HEK293 (cell line): ENCODE data around the gene TPGS1.

ENCODE experiments used
- CTCF ChIA-PET: fragments of 350-600 bp; formaldehyde crosslinking; extraction: SDS; loops from one replicate; lab custom pipeline; 2021; ENCODE audit warnings: antibody characterized with exemption; lab: Yijun Ruan, JAX
- POLR2A ChIA-PET: fragments of 300-600 bp; formaldehyde crosslinking; extraction: SDS; loops from one replicate; lab custom pipeline; 2020; ENCODE audit warnings: antibody characterized with exemption, inconsistent platforms; lab: Yijun Ruan, JAX
- H3K27ac ChIP-seq: fragments of 200-500 bp; sonication (Bioruptor generic); 2 replicates; pipeline ENCODE4 v1.5.1; 2014; ENCODE audit warnings: low read depth, low read length, control low read depth, inconsistent platforms; ENCODE audit errors: extremely low read depth
- H3K36me3 ChIP-seq, 2 experiments: fragments of 200-500 bp in 1 of 2; sonication (Bioruptor generic) in 1 of 2; 1 replicate in 1 of 2; 2 replicates in 1 of 2; pipeline ENCODE4 v1.5.1; 2014 to 2017; ENCODE audit warnings: inconsistent platforms in 2 of 2, low read length in 2 of 2; ENCODE audit not compliant: control insufficient read depth in 2 of 2, insufficient read depth in 1 of 2
- H3K4me1 ChIP-seq: fragments of 200-500 bp; sonication (Bioruptor generic); 2 replicates; pipeline ENCODE4 v1.5.1; 2014; ENCODE audit warnings: mild to moderate bottlenecking, low read length, inconsistent platforms; ENCODE audit not compliant: control insufficient read depth, insufficient read depth
- H3K4me3 ChIP-seq: 2 replicates; pipeline ENCODE4 v1.5.1; 2011; ENCODE audit warnings: low read depth, mild to moderate bottlenecking, control low read depth, low read length, moderate library complexity
- H3K9me3 ChIP-seq: fragments of 200-500 bp; sonication (Bioruptor generic); 2 replicates; pipeline ENCODE4 v1.5.1; 2014; ENCODE audit warnings: low read depth, low read length, inconsistent platforms; ENCODE audit not compliant: control insufficient read depth, insufficient read depth
- AEBP2 ChIP-seq: fragments of 450-650 bp; formaldehyde crosslinking; IDR thresholded peaks from 2 replicates; pipeline ENCODE4 v1.5.1; 2016; ENCODE audit warnings: missing biosample characterization, missing genetic modification characterization, borderline replicate concordance
- KLF16 ChIP-seq: fragments of 450-650 bp; formaldehyde crosslinking; IDR thresholded peaks from 2 replicates; pipeline ENCODE4 v1.5.1; 2017; ENCODE audit warnings: missing biosample characterization, missing genetic modification characterization
- KLF7 ChIP-seq: fragments of 450-650 bp; formaldehyde crosslinking; IDR thresholded peaks from 2 replicates; pipeline ENCODE4 v1.5.1; 2016; ENCODE audit warnings: missing biosample characterization, missing genetic modification characterization, borderline replicate concordance
- MYNN ChIP-seq: fragments of 450-650 bp; formaldehyde crosslinking; IDR thresholded peaks from 2 replicates; pipeline ENCODE4 v1.5.1; 2016; ENCODE audit warnings: missing biosample characterization, missing genetic modification characterization, borderline replicate concordance
- YY1 ChIP-seq: fragments of 450-650 bp; formaldehyde crosslinking; IDR thresholded peaks from 2 replicates; pipeline ENCODE4 v1.5.1; 2018; ENCODE audit warnings: missing biosample characterization, missing genetic modification characterization
- YY2 ChIP-seq: fragments of 450-650 bp; formaldehyde crosslinking; IDR thresholded peaks from 2 replicates; pipeline ENCODE4 v1.5.1; 2016; ENCODE audit warnings: missing biosample characterization, missing genetic modification characterization
- ZBTB1 ChIP-seq: fragments of 450-650 bp; formaldehyde crosslinking; IDR thresholded peaks from 2 replicates; pipeline ENCODE4 v1.5.1; 2016; ENCODE audit warnings: missing biosample characterization, missing genetic modification characterization
- ZBTB48 ChIP-seq: fragments of 450-650 bp; formaldehyde crosslinking; IDR thresholded peaks from 2 replicates; pipeline ENCODE4 v1.5.1; 2016; ENCODE audit warnings: missing biosample characterization, missing genetic modification characterization
- ZIC2 ChIP-seq: fragments of 450-650 bp; formaldehyde crosslinking; IDR thresholded peaks from 2 replicates; pipeline ENCODE4 v1.5.1; 2016; ENCODE audit warnings: missing biosample characterization, missing genetic modification characterization
- ZNF157 ChIP-seq: fragments of 450-650 bp; formaldehyde crosslinking; IDR thresholded peaks from 2 replicates; pipeline ENCODE4 v1.5.1; 2016; ENCODE audit warnings: missing biosample characterization, missing genetic modification characterization
- ZNF169 ChIP-seq: fragments of 450-650 bp; formaldehyde crosslinking; IDR thresholded peaks from 2 replicates; pipeline ENCODE4 v1.5.1; 2016; ENCODE audit warnings: missing biosample characterization, missing genetic modification characterization
- ZNF202 ChIP-seq: fragments of 450-650 bp; formaldehyde crosslinking; IDR thresholded peaks from 2 replicates; pipeline ENCODE4 v1.5.1; 2016; ENCODE audit warnings: missing biosample characterization, missing genetic modification characterization, borderline replicate concordance
- ZNF221 ChIP-seq: fragments of 450-650 bp; formaldehyde crosslinking; IDR thresholded peaks from 2 replicates; pipeline ENCODE4 v1.5.1; 2017; ENCODE audit warnings: missing biosample characterization, missing genetic modification characterization, borderline replicate concordance
- ZNF274 ChIP-seq, 2 experiments: fragments of 200-500 bp in 1 of 2; fragments of 450-650 bp in 1 of 2; sonication (Bioruptor generic) in 1 of 2; formaldehyde crosslinking in 1 of 2; IDR thresholded peaks; 2 replicates each; pipeline versions ENCODE4 v1.5.1 to v1.6.1; 2014 to 2016; ENCODE audit warnings: borderline replicate concordance in 1 of 2, inconsistent platforms in 1 of 2, low read length in 1 of 2, missing biosample characterization in 1 of 2, missing genetic modification characterization in 1 of 2
- ZNF292 ChIP-seq: fragments of 450-650 bp; formaldehyde crosslinking; IDR thresholded peaks from 2 replicates; pipeline ENCODE4 v1.5.1; 2016; ENCODE audit warnings: low read depth, missing biosample characterization, missing genetic modification characterization, borderline replicate concordance
- ZNF302 ChIP-seq: fragments of 450-650 bp; formaldehyde crosslinking; IDR thresholded peaks from 2 replicates; pipeline ENCODE4 v1.5.1; 2016; ENCODE audit warnings: missing biosample characterization, missing genetic modification characterization, low read depth
- ZNF350 ChIP-seq: fragments of 450-650 bp; formaldehyde crosslinking; IDR thresholded peaks from 2 replicates; pipeline ENCODE4 v1.5.0; 2017; ENCODE audit warnings: missing biosample characterization, mild to moderate bottlenecking, missing genetic modification characterization
- ZNF544 ChIP-seq: fragments of 450-650 bp; formaldehyde crosslinking; IDR thresholded peaks from 2 replicates; pipeline ENCODE4 v1.5.0; 2017; ENCODE audit warnings: missing biosample characterization, missing genetic modification characterization
- ZNF624 ChIP-seq: fragments of 450-650 bp; formaldehyde crosslinking; IDR thresholded peaks from 2 replicates; pipeline ENCODE4 v1.5.1; 2017; ENCODE audit warnings: missing biosample characterization, missing genetic modification characterization
- ZNF830 ChIP-seq: fragments of 450-650 bp; IDR thresholded peaks from 2 replicates; pipeline ENCODE4 v1.5.0; 2018; ENCODE audit warnings: missing biosample characterization, missing genetic modification characterization, low read depth, mild to moderate bottlenecking, moderate library complexity
- ZSCAN5A ChIP-seq: fragments of 450-650 bp; formaldehyde crosslinking; IDR thresholded peaks from 2 replicates; pipeline ENCODE4 v1.5.1; 2016; ENCODE audit warnings: missing biosample characterization, missing genetic modification characterization
- TF ChIP-seq, protein P1 (sequence below): fragments of 450-650 bp; formaldehyde crosslinking; IDR thresholded peaks from 2 replicates; pipeline ENCODE4 v1.5.1; 2016; ENCODE audit warnings: missing biosample characterization, missing genetic modification characterization
- TF ChIP-seq, protein P2 (sequence below): fragments of 450-650 bp; formaldehyde crosslinking; IDR thresholded peaks from 2 replicates; pipeline ENCODE4 v1.5.1; 2016; ENCODE audit warnings: missing biosample characterization, missing genetic modification characterization
- TF ChIP-seq, protein P3 (sequence below): fragments of 450-650 bp; formaldehyde crosslinking; IDR thresholded peaks from 2 replicates; pipeline ENCODE4 v1.5.1; 2016; ENCODE audit warnings: missing biosample characterization, missing genetic modification characterization

TPGS1 gene

DNA sequence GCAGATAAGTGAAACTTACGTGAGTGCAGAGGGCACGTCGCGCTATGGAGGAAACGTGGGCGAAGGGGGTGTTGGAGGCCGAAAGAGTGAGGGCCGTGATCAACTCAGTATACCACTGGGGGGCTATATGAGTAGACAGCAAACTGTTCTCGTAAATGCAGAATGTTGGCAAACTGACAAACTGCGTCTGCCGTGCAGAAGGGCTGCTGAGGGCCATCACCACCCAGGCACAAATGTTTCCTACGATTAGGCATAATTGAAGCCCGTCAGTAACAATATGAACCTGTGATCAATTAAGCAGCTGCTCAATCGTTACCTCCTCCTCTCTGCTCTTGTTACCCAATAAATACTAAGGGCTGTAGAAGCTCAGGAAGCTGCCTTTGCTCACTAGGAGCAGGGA lies 28.3 kb upstream of the TPGS1 start (continued):
- TF ChIP-seq, protein P1, sequence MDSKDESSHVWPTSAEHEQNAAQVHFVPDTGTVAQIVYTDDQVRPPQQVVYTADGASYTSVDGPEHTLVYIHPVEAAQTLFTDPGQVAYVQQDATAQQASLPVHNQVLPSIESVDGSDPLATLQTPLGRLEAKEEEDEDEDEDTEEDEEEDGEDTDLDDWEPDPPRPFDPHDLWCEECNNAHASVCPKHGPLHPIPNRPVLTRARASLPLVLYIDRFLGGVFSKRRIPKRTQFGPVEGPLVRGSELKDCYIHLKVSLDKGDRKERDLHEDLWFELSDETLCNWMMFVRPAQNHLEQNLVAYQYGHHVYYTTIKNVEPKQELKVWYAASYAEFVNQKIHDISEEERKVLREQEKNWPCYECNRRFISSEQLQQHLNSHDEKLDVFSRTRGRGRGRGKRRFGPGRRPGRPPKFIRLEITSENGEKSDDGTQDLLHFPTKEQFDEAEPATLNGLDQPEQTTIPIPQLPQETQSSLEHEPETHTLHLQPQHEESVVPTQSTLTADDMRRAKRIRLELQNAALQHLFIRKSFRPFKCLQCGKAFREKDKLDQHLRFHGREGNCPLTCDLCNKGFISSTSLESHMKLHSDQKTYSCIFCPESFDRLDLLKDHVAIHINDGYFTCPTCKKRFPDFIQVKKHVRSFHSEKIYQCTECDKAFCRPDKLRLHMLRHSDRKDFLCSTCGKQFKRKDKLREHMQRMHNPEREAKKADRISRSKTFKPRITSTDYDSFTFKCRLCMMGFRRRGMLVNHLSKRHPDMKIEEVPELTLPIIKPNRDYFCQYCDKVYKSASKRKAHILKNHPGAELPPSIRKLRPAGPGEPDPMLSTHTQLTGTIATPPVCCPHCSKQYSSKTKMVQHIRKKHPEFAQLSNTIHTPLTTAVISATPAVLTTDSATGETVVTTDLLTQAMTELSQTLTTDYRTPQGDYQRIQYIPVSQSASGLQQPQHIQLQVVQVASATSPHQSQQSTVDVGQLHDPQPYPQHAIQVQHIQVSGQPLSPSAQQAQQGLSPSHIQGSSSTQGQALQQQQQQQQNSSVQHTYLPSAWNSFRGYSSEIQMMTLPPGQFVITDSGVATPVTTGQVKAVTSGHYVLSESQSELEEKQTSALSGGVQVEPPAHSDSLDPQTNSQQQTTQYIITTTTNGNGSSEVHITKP (tag by site-specific recombination), result no peak
- TF ChIP-seq, protein P2, sequence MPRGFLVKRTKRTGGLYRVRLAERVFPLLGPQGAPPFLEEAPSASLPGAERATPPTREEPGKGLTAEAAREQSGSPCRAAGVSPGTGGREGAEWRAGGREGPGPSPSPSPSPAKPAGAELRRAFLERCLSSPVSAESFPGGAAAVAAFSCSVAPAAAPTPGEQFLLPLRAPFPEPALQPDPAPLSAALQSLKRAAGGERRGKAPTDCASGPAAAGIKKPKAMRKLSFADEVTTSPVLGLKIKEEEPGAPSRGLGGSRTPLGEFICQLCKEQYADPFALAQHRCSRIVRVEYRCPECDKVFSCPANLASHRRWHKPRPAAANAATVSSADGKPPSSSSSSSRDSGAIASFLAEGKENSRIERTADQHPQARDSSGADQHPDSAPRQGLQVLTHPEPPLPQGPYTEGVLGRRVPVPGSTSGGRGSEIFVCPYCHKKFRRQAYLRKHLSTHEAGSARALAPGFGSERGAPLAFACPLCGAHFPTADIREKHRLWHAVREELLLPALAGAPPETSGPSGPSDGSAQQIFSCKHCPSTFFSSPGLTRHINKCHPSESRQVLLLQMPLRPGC, result no peak
- TF ChIP-seq ZNF221, result no peak

DNA sequence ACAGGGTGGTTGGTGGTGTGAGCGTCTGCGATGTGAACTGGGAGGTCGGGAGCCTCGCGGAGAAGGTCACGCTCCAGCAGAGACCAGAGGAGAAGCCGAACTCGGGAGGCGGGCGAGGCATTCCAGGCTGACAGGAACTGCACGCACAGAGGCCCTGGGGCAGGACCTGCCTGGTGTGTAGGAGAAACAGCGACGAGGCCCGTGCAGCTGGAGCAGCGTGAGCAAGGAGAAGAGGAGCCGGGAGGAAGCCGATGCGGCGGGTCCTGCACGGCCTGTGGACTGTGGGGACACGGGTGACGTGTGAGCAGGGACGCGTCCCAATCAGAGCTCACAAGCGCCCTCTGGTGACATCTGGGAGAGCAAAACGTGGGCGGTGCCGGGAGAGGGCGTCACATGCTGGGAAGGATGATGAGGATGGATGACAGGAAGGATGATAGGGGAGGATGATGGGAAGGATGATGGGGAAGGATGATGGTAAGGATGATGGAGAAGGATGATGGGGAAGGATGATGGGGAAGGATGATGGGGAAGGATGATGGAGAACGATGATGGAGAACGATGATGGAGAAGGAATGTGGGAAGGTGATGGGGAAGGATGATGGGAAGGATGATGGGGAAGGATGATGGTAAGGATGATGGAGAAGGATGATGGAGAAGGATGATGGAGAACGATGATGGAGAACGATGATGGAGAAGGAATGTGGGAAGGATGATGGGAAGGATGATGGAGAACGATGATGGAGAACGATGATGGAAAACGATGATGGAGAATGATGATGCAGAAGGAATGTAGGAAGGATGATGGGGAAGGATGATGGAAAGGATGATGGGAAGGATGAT lies 27.1 kb upstream of the TPGS1 start:
- H3K36me3 ChIP-seq, result no peaks in the 10 kb centered on the region
- no peaks in the 10 kb centered on the region for H3K4me1 ChIP-seq
- no peak overlapping the region for H3K27ac ChIP-seq
- no peaks in the 10 kb centered on the region for H3K9me3 ChIP-seq
- no peak overlapping the region; the same call in 1 of the 2 replicates for H3K4me3 ChIP-seq
- CTCF ChIA-PET, result interaction anchor here (0.6 to 1.4 kb wide), 5 partner anchors 8 to 96 kb away, joined by 3 to 5 read pairs (median 4); no protein-coding TSS in a partner anchor
- POLR2A ChIA-PET, result interaction anchor here (0.8 to 1.0 kb wide), 3 partner anchors 8 to 66 kb away, joined by 3 to 6 read pairs (median 5); partner anchors contain the start of gene SHC2
- TF ChIP-seq ZIC2 (tag by site-specific recombination) (peak; percentile 17; the same call in 1 of the 2 replicates), ZNF302 (tag by site-specific recombination) (no peak), ZSCAN5A (no peak), YY2 (tag by site-specific recombination) (no peak), ZNF544 (no peak), ZNF350 (tag by site-specific recombination) (no peak), ZNF157 (tag by site-specific recombination) (peak; percentile 34; the same call in 1 of the 2 replicates), MYNN (tag by site-specific recombination) (no peak), KLF16 (tag by site-specific recombination) (0 out of 2 replicates have a peak, but pooled peaks have one; percentile 59), ZNF169 (tag by site-specific recombination) (no peak), ZNF830 (tag by site-specific recombination) (no peak), AEBP2 (no peak), YY1 (tag by site-specific recombination) (no peak), ZNF624 (tag by site-specific recombination) (no peak), ZNF292 (tag by site-specific recombination) (no peak), ZBTB1 (tag by site-specific recombination) (no peak), KLF7 (peak; percentile 59; the same call in 1 of the 2 replicates), ZBTB48 (tag by site-specific recombination) (no peak), ZNF274 (IDR thresholded peaks at IDR 0.05; ENCODE audit: low read length) (no peak), ZNF274 (tag by site-specific recombination; IDR thresholded peaks at IDR 0.05; ENCODE audit: borderline replicate concordance) (no peak), ZNF202 (tag by site-specific recombination) (no peak)
- TF ChIP-seq, protein P3, sequence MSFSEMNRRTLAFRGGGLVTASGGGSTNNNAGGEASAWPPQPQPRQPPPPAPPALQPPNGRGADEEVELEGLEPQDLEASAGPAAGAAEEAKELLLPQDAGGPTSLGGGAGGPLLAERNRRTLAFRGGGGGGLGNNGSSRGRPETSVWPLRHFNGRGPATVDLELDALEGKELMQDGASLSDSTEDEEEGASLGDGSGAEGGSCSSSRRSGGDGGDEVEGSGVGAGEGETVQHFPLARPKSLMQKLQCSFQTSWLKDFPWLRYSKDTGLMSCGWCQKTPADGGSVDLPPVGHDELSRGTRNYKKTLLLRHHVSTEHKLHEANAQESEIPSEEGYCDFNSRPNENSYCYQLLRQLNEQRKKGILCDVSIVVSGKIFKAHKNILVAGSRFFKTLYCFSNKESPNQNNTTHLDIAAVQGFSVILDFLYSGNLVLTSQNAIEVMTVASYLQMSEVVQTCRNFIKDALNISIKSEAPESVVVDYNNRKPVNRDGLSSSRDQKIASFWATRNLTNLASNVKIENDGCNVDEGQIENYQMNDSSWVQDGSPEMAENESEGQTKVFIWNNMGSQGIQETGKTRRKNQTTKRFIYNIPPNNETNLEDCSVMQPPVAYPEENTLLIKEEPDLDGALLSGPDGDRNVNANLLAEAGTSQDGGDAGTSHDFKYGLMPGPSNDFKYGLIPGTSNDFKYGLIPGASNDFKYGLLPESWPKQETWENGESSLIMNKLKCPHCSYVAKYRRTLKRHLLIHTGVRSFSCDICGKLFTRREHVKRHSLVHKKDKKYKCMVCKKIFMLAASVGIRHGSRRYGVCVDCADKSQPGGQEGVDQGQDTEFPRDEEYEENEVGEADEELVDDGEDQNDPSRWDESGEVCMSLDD, result no peak
